ENCODE results near the gene LYZL1. TPM values are rescaled to one million over a fixed set of nuclear protein-coding genes. Genes with fewer than 3 reads are reported as not detected.

LYZL1 gene
- total and polyA plus RNA-seq, 9 of the 15 experiments (the other 6 are each of a cell fraction or from before 2014, with no cell fraction given) = not detected

DNA sequence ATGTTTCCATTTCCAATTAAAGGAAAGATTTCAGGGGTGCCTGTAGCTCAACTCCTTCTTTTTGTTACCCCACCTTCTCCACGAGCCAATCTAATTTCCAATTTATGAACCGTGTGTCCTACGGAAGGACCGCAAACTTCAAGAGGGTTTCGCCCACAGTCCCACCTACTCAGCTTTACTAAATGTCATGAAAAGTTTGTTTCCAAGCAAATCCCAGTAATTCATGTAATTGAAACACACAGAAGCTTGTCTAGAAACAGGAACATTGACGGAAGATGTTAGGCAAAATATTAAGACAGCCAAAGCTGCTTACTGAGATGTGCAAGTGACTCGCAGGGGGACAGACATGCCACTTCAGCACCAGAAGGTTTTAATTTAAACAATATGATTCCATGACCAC lies 32.9 kb upstream of the LYZL1 start:
- H3K27ac ChIP-seq (ENCODE audit: extremely low read depth, low read depth, low read length) = no peak overlapping the region
- H3K27me3 ChIP-seq (ENCODE audit: control insufficient read depth in 2 of 2, insufficient read depth in 2 of 2, low read length in 2 of 2) = peaks cover 0 to 13% of the 10 kb centered on the region in 2 experiments; a peak in 1 of 5 replicates
- H3K79me2 ChIP-seq (ENCODE audit: control insufficient read depth, insufficient read depth, low read length) = no peaks in the 10 kb centered on the region
- WGBS (ENCODE audit: insufficient coverage, low coverage, missing lambda C conversion rate) = 47% methylated on average over 7 of the region's 7 CpGs
- no peak overlapping the region for H3K4me3 ChIP-seq
- no peaks in the 10 kb centered on the region for H3K9me1 ChIP-seq (ENCODE audit: control insufficient read depth, insufficient read depth, low read length)
- POLR2A ChIA-PET = interaction anchor here (0.7 kb wide), 1 partner anchor 17 kb away, joined by 3 read pairs; no protein-coding TSS in a partner anchor
- no peak for DNase-seq (ENCODE audit: extremely low read depth in 1 of 4, low spot score in 3 of 4)
- no peaks in the 10 kb centered on the region for H3K36me3 ChIP-seq (ENCODE audit: control insufficient read depth, insufficient read depth, low read length)
- TF ChIP-seq KAT7 (CRISPR knock-in tag; IDR thresholded peaks at IDR 0.05; ENCODE audit: borderline replicate concordance) (no peak), ZNF436 (CRISPR knock-in tag; IDR thresholded peaks at IDR 0.05) (no peak), FOXM1 (IDR thresholded peaks at IDR 0.05; ENCODE audit: low read depth) (no peak), FOXM1 (CRISPR knock-in tag; IDR thresholded peaks at IDR 0.05; ENCODE audit: low read depth) (no peak)
- H3K9me3 ChIP-seq (replicated peaks; ENCODE audit: control insufficient read depth, insufficient read depth, low read depth, low read length) = no peaks in the 10 kb centered on the region
- no peak for ATAC-seq
- H2AFZ ChIP-seq (ENCODE audit: low read depth, low read length) = no peak overlapping the region
- no peak overlapping the region for H3K4me2 ChIP-seq (ENCODE audit: insufficient read depth, low read length)
- H4K20me1 ChIP-seq (replicated peaks; ENCODE audit: control insufficient read depth, insufficient read depth, low read length) = no peaks in the 10 kb centered on the region
- no TSS peak for BruUV-seq (replicated peaks)
- intact Hi-C loops (cut with micrococcal nuclease) = no loop called here
- in situ Hi-C loops (cut with MboI) = no loop called here
- FAIRE-seq = no peak
- no peak overlapping the region for H3K9ac ChIP-seq (ENCODE audit: insufficient read depth in 1 of 2, low read depth in 2 of 2, low read length in 2 of 2)
- CTCF ChIA-PET (ENCODE audit: low intra/inter-chr PET ratio) = no interaction called here
- peaks cover 10 to 39% of the 10 kb centered on the region in 2 experiments for H3K4me1 ChIP-seq (replicated peaks in 1 of 2; ENCODE audit: control insufficient read depth in 2 of 2, insufficient read depth in 2 of 2, low read length in 2 of 2)

DNA sequence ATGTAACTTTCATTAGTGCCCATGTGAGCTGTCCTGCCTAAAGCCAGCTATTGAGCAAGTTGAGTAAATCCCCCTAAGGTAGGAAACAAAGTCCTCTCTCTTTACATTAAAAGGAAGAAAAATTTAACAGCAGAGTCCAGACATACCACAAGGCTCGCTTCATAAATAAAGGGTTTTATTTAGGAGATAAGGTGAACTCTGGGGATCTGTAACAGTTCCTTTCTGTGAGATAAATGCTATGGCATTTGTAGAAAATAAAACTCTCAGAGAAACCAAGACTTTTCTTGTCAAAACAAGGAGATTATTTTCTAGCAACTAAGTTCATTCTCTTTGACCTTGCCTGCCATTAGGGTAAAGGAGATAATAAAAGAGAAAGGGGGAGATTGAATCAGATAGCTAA lies 32.3 kb upstream of the LYZL1 start:
- H2AFZ ChIP-seq (ENCODE audit: low read depth, low read length) = no peak overlapping the region
- H3K79me2 ChIP-seq (ENCODE audit: control insufficient read depth, insufficient read depth, low read length) = no peaks in the 10 kb centered on the region
- ChIA-PET CTCF (ENCODE audit: low intra/inter-chr PET ratio) (no interaction called here), POLR2A (interaction anchor here (0.7 to 1.0 kb wide), 2 partner anchors 13 to 17 kb away, joined by 3 read pairs; no protein-coding TSS in a partner anchor)
- peaks cover 0 to 17% of the 10 kb centered on the region in 2 experiments; a peak in 3 of 5 replicates for H3K27me3 ChIP-seq (ENCODE audit: control insufficient read depth in 2 of 2, insufficient read depth in 2 of 2, low read length in 2 of 2)
- no peaks in the 10 kb centered on the region for H4K20me1 ChIP-seq (replicated peaks; ENCODE audit: control insufficient read depth, insufficient read depth, low read length)
- no TSS peak for BruUV-seq (replicated peaks)
- H3K9me1 ChIP-seq (ENCODE audit: control insufficient read depth, insufficient read depth, low read length) = no peaks in the 10 kb centered on the region
- ATAC-seq = no peak
- 6% methylated on average over 1 of the region's 1 CpG for WGBS (ENCODE audit: insufficient coverage, low coverage, missing lambda C conversion rate)
- DNase-seq (ENCODE audit: extremely low read depth in 1 of 4, low spot score in 3 of 4) = no peak
- intact Hi-C loops (cut with micrococcal nuclease) = no loop called here
- no peak overlapping the region for H3K9ac ChIP-seq (ENCODE audit: insufficient read depth in 1 of 2, low read depth in 2 of 2, low read length in 2 of 2)
- H3K27ac ChIP-seq (ENCODE audit: extremely low read depth, low read depth, low read length) = no peak overlapping the region
- no peak overlapping the region for H3K4me3 ChIP-seq
- in situ Hi-C loops (cut with MboI) = no loop called here
- no peaks in the 10 kb centered on the region for H3K36me3 ChIP-seq (ENCODE audit: control insufficient read depth, insufficient read depth, low read length)
- FAIRE-seq = no peak
- no peaks in the 10 kb centered on the region for H3K9me3 ChIP-seq (replicated peaks; ENCODE audit: control insufficient read depth, insufficient read depth, low read depth, low read length)
- H3K4me1 ChIP-seq (replicated peaks in 1 of 2; ENCODE audit: control insufficient read depth in 2 of 2, insufficient read depth in 2 of 2, low read length in 2 of 2) = peaks cover 10 to 39% of the 10 kb centered on the region in 2 experiments
- H3K4me2 ChIP-seq (ENCODE audit: insufficient read depth, low read length) = no peak overlapping the region
- TF ChIP-seq BCOR (IDR thresholded peaks at IDR 0.05) (no peak), NCOA2 (IDR thresholded peaks at IDR 0.05; ENCODE audit: partially characterized antibody in 2 of 2) (no peak), NR4A1 (CRISPR knock-in tag; IDR thresholded peaks at IDR 0.05) (no peak), NR4A1 (tag; IDR thresholded peaks at IDR 0.05) (no peak)
